K562 (cell line): ENCODE results near the gene WRAP53. TPM values are rescaled to one million over a fixed set of nuclear protein-coding genes. Genes with fewer than 3 reads are reported as not detected.
A peak's percentile ranks its signal among the peaks of the same experiment; 100 is the strongest.

Experiments
- ATF7 ChIP-seq: fragments of 450-650 bp; IDR thresholded peaks from 2 replicates; pipeline ENCODE4 v1.7.1; 2014; ENCODE audit warnings: mild to moderate bottlenecking, moderate library complexity
- ELF4 ChIP-seq: fragments of 450-650 bp; formaldehyde crosslinking; IDR thresholded peaks from 2 replicates; pipeline ENCODE4 v1.4.0; 2022; ENCODE audit warnings: missing genetic modification characterization
- MGA ChIP-seq: fragments of 450-650 bp; IDR thresholded peaks from 2 replicates; pipeline ENCODE4 v1.6.1; 2016; ENCODE audit warnings: mild to moderate bottlenecking, moderate library complexity
- MNT ChIP-seq, 2 experiments: fragments of 450-650 bp; conservative IDR thresholded peaks; 2 replicates each; pipeline ENCODE4 v1.6.1; 2017; ENCODE audit warnings: mild to moderate bottlenecking in 2 of 2, moderate library complexity in 2 of 2
- NONO ChIP-seq, 2 experiments: fragments of 200-400 bp in 1 of 2; fragments of 450-650 bp in 1 of 2; formaldehyde crosslinking in 1 of 2; IDR thresholded peaks; 2 replicates each; pipeline ENCODE4 v1.6.1; 2017; ENCODE audit warnings: low read depth in 2 of 2, mild to moderate bottlenecking in 2 of 2, moderate library complexity in 2 of 2, low read length in 1 of 2
- PRMT5 ChIP-seq: sonication (generic); formaldehyde crosslinking; IDR thresholded peaks from 2 replicates; pipeline ENCODE4 v1.5.0; 2020; ENCODE audit warnings: missing genetic modification reagents
- TGIF2 ChIP-seq: sonication (generic); formaldehyde crosslinking; IDR thresholded peaks from 2 replicates; pipeline ENCODE4 v1.8.1; 2022; ENCODE audit warnings: mild to moderate bottlenecking, missing genetic modification reagents, moderate library complexity
- USF1 ChIP-seq: sonication (generic); formaldehyde crosslinking; IDR thresholded peaks from 2 replicates; pipeline ENCODE4 v1.9.0; 2022; ENCODE audit warnings: mild to moderate bottlenecking, missing genetic modification reagents
- ZBTB49 ChIP-seq: sonication (generic); formaldehyde crosslinking; IDR thresholded peaks from 2 replicates; pipeline ENCODE4 v1.8.0; 2022; ENCODE audit warnings: missing genetic modification reagents, mild to moderate bottlenecking, borderline replicate concordance
- polyA plus RNA-seq, 8 experiments: library from polyadenylated mRNA; depleted of rRNA in 4 of 8; stranded (reverse) in 5 of 8; unstranded in 3 of 8; fragments of >200 nt; fragmentation: Nextera tagmentation in 2 of 8; fragmentation: Illumina TruSeq in 1 of 8; extraction: Ambion mirVana in 2 of 8; extraction: Trizol in 1 of 8; gene quantifications; 2 replicates each; pipeline versions ENCODE4 v1.2.1 to v1.2.3, GENCODE V29; 2011 to 2014; ENCODE audit warnings: inconsistent platforms in 1 of 8, missing spikeins in 1 of 8
- total RNA-seq, 7 experiments: library from RNA; depleted of rRNA in 6 of 7; stranded (reverse); fragments of >200 nt in 6 of 7; fragmentation: Illumina TruSeq in 2 of 7; extraction: Trizol in 2 of 7; gene quantifications; 2 replicates each; pipeline versions ENCODE4 v1.2.1 to v1.2.3, GENCODE V29; 2011 to 2021; ENCODE audit warnings: low replicate concordance in 1 of 7

WRAP53 gene
- total and polyA plus RNA-seq, 9 of the 15 experiments (the other 6 are each of a cell fraction or from before 2014, with no cell fraction given) = 0.72 to 18.2 (median 13.4) TPM

GRCh38 chr17:7687908-7688807 lies at the start of gene WRAP53 (continued):
- TF ChIP-seq MGA = no peak
- peak; percentile 30; the same call in 1 of the 2 replicates for TF ChIP-seq ATF7
- no peak for TF ChIP-seq NONO (IDR thresholded peaks at IDR 0.05; ENCODE audit: low read depth in 2 of 2, low read length in 1 of 2)
- no peak for TF ChIP-seq ELF4
- TF ChIP-seq ZBTB49 (CRISPR knock-in tag) = no peak
- no peak for TF ChIP-seq PRMT5 (CRISPR knock-in tag)
- TF ChIP-seq TGIF2 (CRISPR knock-in tag) = no peak
- TF ChIP-seq MNT (conservative IDR thresholded peaks at IDR 0.05) = peak; percentile 12 to 60; a peak in 2 of 4 replicates
- no peak for TF ChIP-seq USF1
